ENCODE results near the gene ARL4C.

ARL4C gene

GRCh38 chr2:234467289-234467688, 29.6 kb downstream of the ARL4C start:
- no CpG with 5 or more reads among the region's 4 CpGs for WGBS (ENCODE audit: extremely low coverage, insufficient coverage, low lambda C conversion rate)

DNA sequence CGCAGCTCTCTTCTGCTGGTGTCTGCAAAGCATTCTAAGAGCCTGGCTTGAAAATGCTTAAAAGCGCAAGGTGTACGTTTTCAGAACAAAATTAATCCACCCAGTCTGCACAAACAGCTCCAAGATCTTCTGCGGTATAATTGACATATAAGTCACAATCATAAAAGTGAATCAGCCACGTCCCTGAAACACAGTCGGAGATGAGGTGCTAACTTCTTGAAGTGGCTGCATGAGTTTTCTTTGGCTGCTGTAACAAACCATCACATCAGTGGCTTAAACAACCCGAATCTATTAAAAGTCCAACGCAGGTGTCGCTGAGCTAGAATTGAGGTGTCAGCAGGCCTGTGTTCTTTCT, 32.6 kb downstream of the ARL4C start:
- WGBS (ENCODE audit: extremely low coverage, insufficient coverage, low lambda C conversion rate) = no CpG with 5 or more reads among the region's 9 CpGs
- Histone ChIP-seq H3K27me3 (ENCODE audit: insufficient read depth, low read length, poor library complexity) (no peaks in the 10 kb centered on the region), H3K9ac (ENCODE audit: low read length) (no peak overlapping the region), H3K4me1 (ENCODE audit: control insufficient read depth, low read depth, low read length) (no peaks in the 10 kb centered on the region), H2BK15ac (replicated peaks; ENCODE audit: low read depth) (no peak overlapping the region), H3K4me3 (ENCODE audit: low read length) (no peak overlapping the region), H3K4ac (ENCODE audit: low read depth, low read length) (no peak overlapping the region), H2BK120ac (ENCODE audit: low read depth, low read length) (no peak overlapping the region), H3K27ac (ENCODE audit: low read depth, low read length) (no peak overlapping the region), H3K79me2 (ENCODE audit: control insufficient read depth, insufficient read depth, low read length) (no peaks in the 10 kb centered on the region), H3K79me1 (ENCODE audit: low read length) (no peaks in the 10 kb centered on the region), H2BK5ac (ENCODE audit: low read length) (no peak overlapping the region), H2AK5ac (ENCODE audit: low read length) (no peak overlapping the region), H3K18ac (ENCODE audit: low read length) (no peak overlapping the region), H3K23ac (ENCODE audit: low read length) (no peak overlapping the region), H4K8ac (ENCODE audit: low read depth, low read length) (no peak overlapping the region), H3K56ac (ENCODE audit: low read length) (no peak overlapping the region), H3K4me2 (ENCODE audit: low read length) (no peak overlapping the region), H3K36me3 (ENCODE audit: control insufficient read depth, insufficient read depth, low read length) (no peaks in the 10 kb centered on the region), H4K5ac (ENCODE audit: low read length) (no peak overlapping the region)
- DNase-seq = no peak

More at GRCh38 chr2:234467289-234467688, 29.6 kb downstream of the ARL4C start:
- Histone ChIP-seq H3K9ac (ENCODE audit: low read length) (no peak overlapping the region), H3K27ac (ENCODE audit: low read depth, low read length) (no peak overlapping the region), H3K56ac (ENCODE audit: low read length) (no peak overlapping the region), H3K79me2 (ENCODE audit: control insufficient read depth, insufficient read depth, low read length) (no peaks in the 10 kb centered on the region), H2AK5ac (ENCODE audit: low read length) (no peak overlapping the region), H3K36me3 (ENCODE audit: control insufficient read depth, insufficient read depth, low read length) (no peaks in the 10 kb centered on the region), H3K18ac (ENCODE audit: low read length) (no peak overlapping the region), H4K8ac (ENCODE audit: low read depth, low read length) (no peak overlapping the region), H3K79me1 (ENCODE audit: low read length) (no peaks in the 10 kb centered on the region), H3K23ac (ENCODE audit: low read length) (no peak overlapping the region), H4K5ac (ENCODE audit: low read length) (no peak overlapping the region), H3K4me1 (ENCODE audit: control insufficient read depth, low read depth, low read length) (no peaks in the 10 kb centered on the region), H3K4me2 (ENCODE audit: low read length) (no peak overlapping the region), H3K27me3 (ENCODE audit: insufficient read depth, low read length, poor library complexity) (no peaks in the 10 kb centered on the region), H3K4ac (ENCODE audit: low read depth, low read length) (no peak overlapping the region), H2BK120ac (ENCODE audit: low read depth, low read length) (no peak overlapping the region), H2BK5ac (ENCODE audit: low read length) (no peak overlapping the region), H2BK15ac (replicated peaks; ENCODE audit: low read depth) (no peak overlapping the region), H3K4me3 (ENCODE audit: low read length) (no peak overlapping the region)
- no peak for DNase-seq

- H3K18ac ChIP-seq (ENCODE audit: low read length) = no peak overlapping the region
- no peaks in the 10 kb centered on the region for H3K27me3 ChIP-seq (ENCODE audit: insufficient read depth, low read length, poor library complexity)
- WGBS (ENCODE audit: extremely low coverage, insufficient coverage, low lambda C conversion rate) = no CpG with 5 or more reads among the region's 17 CpGs
- no peak overlapping the region for H3K9ac ChIP-seq (ENCODE audit: low read length)
- no peak overlapping the region for H4K8ac ChIP-seq (ENCODE audit: low read depth, low read length)
- no peak overlapping the region for H2BK15ac ChIP-seq (replicated peaks; ENCODE audit: low read depth)
- H3K4me1 ChIP-seq (ENCODE audit: control insufficient read depth, low read depth, low read length) = no peaks in the 10 kb centered on the region
- no peak for DNase-seq
- no peak overlapping the region for H4K5ac ChIP-seq (ENCODE audit: low read length)
- H2AK5ac ChIP-seq (ENCODE audit: low read length) = no peak overlapping the region
- H3K79me2 ChIP-seq (ENCODE audit: control insufficient read depth, insufficient read depth, low read length) = no peaks in the 10 kb centered on the region
- H2BK5ac ChIP-seq (ENCODE audit: low read length) = no peak overlapping the region
- H3K4ac ChIP-seq (ENCODE audit: low read depth, low read length) = no peak overlapping the region
- H3K23ac ChIP-seq (ENCODE audit: low read length) = no peak overlapping the region
- no peak overlapping the region for H3K4me3 ChIP-seq (ENCODE audit: low read length)
- H3K27ac ChIP-seq (ENCODE audit: low read depth, low read length) = no peak overlapping the region
- H3K79me1 ChIP-seq (ENCODE audit: low read length) = no peaks in the 10 kb centered on the region
- H3K4me2 ChIP-seq (ENCODE audit: low read length) = no peak overlapping the region
- no peak overlapping the region for H3K56ac ChIP-seq (ENCODE audit: low read length)
- H2BK120ac ChIP-seq (ENCODE audit: low read depth, low read length) = no peak overlapping the region
- no peaks in the 10 kb centered on the region for H3K36me3 ChIP-seq (ENCODE audit: control insufficient read depth, insufficient read depth, low read length)
Observed at GRCh38 chr2:234463626-234464290, 33.1 kb downstream of the ARL4C start.

- no peaks in the 10 kb centered on the region for H3K79me2 ChIP-seq (ENCODE audit: control insufficient read depth, insufficient read depth, low read length)
- no peak overlapping the region for H3K27ac ChIP-seq (ENCODE audit: low read depth, low read length)
- no peaks in the 10 kb centered on the region for H3K4me1 ChIP-seq (ENCODE audit: control insufficient read depth, low read depth, low read length)
- no peaks in the 10 kb centered on the region for H3K79me1 ChIP-seq (ENCODE audit: low read length)
- H3K23ac ChIP-seq (ENCODE audit: low read length) = no peak overlapping the region
- no peak overlapping the region for H4K8ac ChIP-seq (ENCODE audit: low read depth, low read length)
- H3K9ac ChIP-seq (ENCODE audit: low read length) = no peak overlapping the region
- no peak overlapping the region for H4K5ac ChIP-seq (ENCODE audit: low read length)
- no CpG with 5 or more reads among the region's 10 CpGs for WGBS (ENCODE audit: extremely low coverage, insufficient coverage, low lambda C conversion rate)
- no peaks in the 10 kb centered on the region for H3K36me3 ChIP-seq (ENCODE audit: control insufficient read depth, insufficient read depth, low read length)
- H3K4me3 ChIP-seq (ENCODE audit: low read length) = no peak overlapping the region
- H2BK5ac ChIP-seq (ENCODE audit: low read length) = no peak overlapping the region
- H3K56ac ChIP-seq (ENCODE audit: low read length) = no peak overlapping the region
- no peak overlapping the region for H3K18ac ChIP-seq (ENCODE audit: low read length)
- no peak for DNase-seq
- H3K27me3 ChIP-seq (ENCODE audit: insufficient read depth, low read length, poor library complexity) = no peaks in the 10 kb centered on the region
- no peak overlapping the region for H2BK120ac ChIP-seq (ENCODE audit: low read depth, low read length)
- H3K4me2 ChIP-seq (ENCODE audit: low read length) = no peak overlapping the region
- no peak overlapping the region for H2AK5ac ChIP-seq (ENCODE audit: low read length)
- no peak overlapping the region for H2BK15ac ChIP-seq (replicated peaks; ENCODE audit: low read depth)
- H3K4ac ChIP-seq (ENCODE audit: low read depth, low read length) = no peak overlapping the region
Observed at GRCh38 chr2:234462218-234462992, 34.5 kb downstream of the ARL4C start.

DNA sequence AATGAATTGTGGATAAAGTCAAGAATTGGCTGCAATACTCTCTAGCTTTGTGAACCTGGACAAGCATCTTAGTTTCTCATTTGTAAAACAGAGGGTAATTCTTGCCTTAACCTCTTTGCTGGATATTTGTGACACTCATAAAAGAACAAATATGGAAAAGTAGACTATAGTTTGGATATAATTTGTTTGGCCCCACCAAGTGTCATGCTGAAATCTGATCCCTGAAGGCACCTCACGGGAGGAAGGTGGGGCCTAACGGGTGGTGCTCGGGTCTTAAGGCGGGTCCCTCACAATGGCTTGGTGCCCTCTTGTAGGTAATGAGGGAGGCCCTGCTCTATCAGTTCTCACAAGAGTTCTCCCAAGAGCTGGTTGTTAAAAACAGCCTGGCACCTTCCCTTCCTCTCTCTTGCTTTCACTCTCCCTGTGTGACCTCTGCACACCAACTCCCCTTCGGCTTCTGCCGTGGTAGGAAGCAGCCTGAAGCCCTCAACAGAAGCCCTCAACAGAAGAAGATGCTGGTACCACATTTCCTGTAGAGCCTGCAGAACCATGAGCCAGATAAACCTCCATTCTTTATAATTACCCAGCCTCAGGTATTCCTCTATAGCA, 37.4 kb downstream of the ARL4C start:
- Histone ChIP-seq H3K56ac (ENCODE audit: low read length) (no peak overlapping the region), H3K27me3 (ENCODE audit: insufficient read depth, low read length, poor library complexity) (no peaks in the 10 kb centered on the region), H3K4me3 (ENCODE audit: low read length) (no peak overlapping the region), H2BK15ac (replicated peaks; ENCODE audit: low read depth) (no peak overlapping the region), H3K9ac (ENCODE audit: low read length) (no peak overlapping the region), H3K36me3 (ENCODE audit: control insufficient read depth, insufficient read depth, low read length) (no peaks in the 10 kb centered on the region), H3K79me1 (ENCODE audit: low read length) (no peaks in the 10 kb centered on the region), H3K18ac (ENCODE audit: low read length) (no peak overlapping the region), H2BK120ac (ENCODE audit: low read depth, low read length) (no peak overlapping the region), H4K5ac (ENCODE audit: low read length) (no peak overlapping the region), H3K4me2 (ENCODE audit: low read length) (no peak overlapping the region), H2AK5ac (ENCODE audit: low read length) (no peak overlapping the region), H3K4ac (ENCODE audit: low read depth, low read length) (no peak overlapping the region), H2BK5ac (ENCODE audit: low read length) (no peak overlapping the region), H3K79me2 (ENCODE audit: control insufficient read depth, insufficient read depth, low read length) (no peaks in the 10 kb centered on the region), H3K27ac (ENCODE audit: low read depth, low read length) (no peak overlapping the region), H3K4me1 (ENCODE audit: control insufficient read depth, low read depth, low read length) (no peaks in the 10 kb centered on the region), H4K8ac (ENCODE audit: low read depth, low read length) (no peak overlapping the region), H3K23ac (ENCODE audit: low read length) (no peak overlapping the region)
- DNase-seq = no peak
- no CpG with 5 or more reads among the region's 6 CpGs for WGBS (ENCODE audit: extremely low coverage, insufficient coverage, low lambda C conversion rate)

Measured in mesendoderm (in vitro differentiated cells).